B cell (primary cell): Measurements from ENCODE around the gene KCNH8.

ENCODE experiments used
- CTCF ChIP-seq: fragments of 200-600 bp; IDR thresholded peaks from one replicate; pipeline ENCODE4 v1.8.0; 2022; ENCODE audit warnings: antibody characterized with exemption, mild to moderate bottlenecking
- EZH2 ChIP-seq: IDR thresholded peaks from 2 replicates; pipeline ENCODE4 v1.6.1; 2012; ENCODE audit warnings: borderline replicate concordance, low read depth, mild to moderate bottlenecking, moderate library complexity, low read length; ENCODE audit not compliant: insufficient read depth, poor library complexity, severe bottlenecking

- no peak for TF ChIP-seq CTCF
- TF ChIP-seq EZH2 = no peak
Observed at GRCh38 chr3:19110335-19110895, 37.9 kb upstream of the KCNH8 start.
